Measurements from ENCODE around the gene ARHGEF12. TPM values are rescaled to one million over a fixed set of nuclear protein-coding genes. Genes with fewer than 3 reads are reported as not detected.

The ARHGEF12 gene
- total and polyA plus RNA-seq, 2 donors, result 33.7 to 167 TPM

DNA sequence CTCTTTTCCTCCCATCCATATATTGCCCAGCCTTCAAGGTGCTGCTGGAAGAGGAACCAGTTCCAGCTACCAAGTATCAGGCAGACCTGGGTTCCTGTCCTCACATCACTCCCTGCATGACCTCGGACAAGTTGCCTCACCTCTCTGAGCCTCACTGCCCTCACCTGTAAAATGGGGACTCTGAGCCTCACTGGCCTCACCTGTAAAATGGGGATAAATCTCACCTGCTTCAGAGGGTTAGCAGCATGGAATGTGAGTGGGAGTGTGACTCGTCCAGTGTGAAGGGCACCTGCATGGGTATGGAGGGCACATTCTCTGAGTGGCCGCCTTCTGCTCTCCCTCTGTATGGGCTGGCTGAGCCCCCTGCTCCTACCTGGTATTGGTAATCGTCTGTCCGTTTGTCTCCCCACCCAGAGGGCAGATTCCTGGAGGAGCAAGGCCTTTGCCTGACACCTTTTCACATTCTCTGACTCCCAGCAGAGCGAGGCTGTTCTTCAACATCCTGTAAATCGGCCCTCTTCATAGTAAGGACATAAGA is 179.0 kb downstream of the ARHGEF12 start:
- WGBS, result 92% methylated on average over 7 of the region's 7 CpGs
- Histone ChIP-seq H3K4me1 (ENCODE audit: insufficient read depth) (no peaks in the 10 kb centered on the region), H3K36me3 (ENCODE audit: insufficient read depth) (no peaks in the 10 kb centered on the region), H3K4me3 (ENCODE audit: low read depth, low read length) (no peak overlapping the region), H3K27ac (ENCODE audit: low read depth) (no peak overlapping the region)
- DNase-seq (ENCODE audit: extremely low spot score), result no peak

DNA sequence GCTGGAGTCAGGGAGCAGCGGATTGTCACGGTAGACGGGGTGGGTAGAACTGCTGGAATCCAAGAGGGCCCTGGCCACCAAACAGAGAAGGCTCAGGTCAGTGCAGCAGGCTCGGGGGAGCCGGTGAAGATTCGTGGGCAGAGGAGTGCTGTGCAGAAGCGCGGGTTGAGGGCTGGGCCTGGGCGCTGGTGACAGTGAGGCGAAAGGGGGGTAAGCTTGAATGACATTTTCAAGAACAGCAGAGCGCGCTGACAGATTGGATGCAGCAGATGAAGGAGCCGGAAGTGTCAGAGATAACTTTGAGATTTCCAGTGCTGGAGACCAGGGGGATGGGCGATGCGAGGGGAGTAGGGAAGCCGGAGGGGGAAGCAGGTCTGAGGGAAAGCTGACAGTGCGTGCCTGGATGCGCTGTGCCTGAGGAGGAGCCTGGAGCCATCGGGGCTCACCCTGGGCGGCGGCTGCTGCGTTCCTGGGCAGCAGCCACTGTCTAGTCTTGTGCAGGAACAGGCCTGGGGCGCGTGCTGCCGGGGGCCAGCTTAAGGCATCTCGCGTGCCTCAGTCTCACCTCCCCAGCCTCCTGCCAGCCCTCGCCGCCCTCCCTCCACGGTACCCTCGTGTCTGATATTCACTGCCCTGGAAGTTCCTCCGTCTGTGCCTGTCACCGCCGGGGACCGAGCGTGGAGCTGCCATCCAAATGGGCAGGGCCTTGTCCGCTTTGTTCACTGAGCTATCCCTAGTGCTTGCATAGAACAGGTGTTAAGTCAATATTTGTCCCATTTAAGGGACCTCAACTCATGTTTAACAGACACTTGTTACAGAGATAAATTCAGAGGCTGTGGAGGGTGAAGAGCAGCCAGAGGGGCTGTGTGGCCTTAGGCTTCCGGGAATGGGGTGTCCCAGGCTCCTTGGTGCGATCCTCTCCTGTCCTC is 180.5 kb downstream of the ARHGEF12 start:
- H3K27ac ChIP-seq (ENCODE audit: low read depth), result no peak overlapping the region

DNA sequence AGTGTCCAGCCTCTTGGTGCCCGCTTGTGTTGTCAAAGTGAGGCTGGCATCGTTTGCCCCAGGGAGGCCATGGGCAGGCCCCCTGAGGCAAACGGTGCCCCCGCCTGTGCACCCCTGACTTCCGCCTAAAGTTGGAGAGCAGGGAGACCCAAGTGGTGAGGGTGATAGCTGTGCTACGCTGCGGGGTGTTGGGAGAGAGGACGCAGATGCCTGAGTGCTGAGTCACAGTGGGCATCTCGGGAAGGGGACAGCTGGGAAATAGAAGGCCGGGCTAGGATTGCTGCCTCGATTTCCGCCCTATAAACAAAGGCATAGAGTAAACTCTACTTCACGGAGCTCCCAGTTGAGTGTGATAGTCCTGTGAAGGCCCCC is 181.2 kb downstream of the ARHGEF12 start:
- H3K4me3 ChIP-seq (ENCODE audit: low read depth, low read length), result no peak overlapping the region

More for the DNA sequence above, 180.5 kb downstream of the ARHGEF12 start:
- DNase-seq (ENCODE audit: extremely low spot score), result no peak
- 52% methylated on average over 39 of the region's 39 CpGs for WGBS
- no peaks in the 10 kb centered on the region for H3K36me3 ChIP-seq (ENCODE audit: insufficient read depth)
- no peaks in the 10 kb centered on the region for H3K4me1 ChIP-seq (ENCODE audit: insufficient read depth)
- H3K4me3 ChIP-seq (ENCODE audit: low read depth, low read length), result no peak overlapping the region

DNA sequence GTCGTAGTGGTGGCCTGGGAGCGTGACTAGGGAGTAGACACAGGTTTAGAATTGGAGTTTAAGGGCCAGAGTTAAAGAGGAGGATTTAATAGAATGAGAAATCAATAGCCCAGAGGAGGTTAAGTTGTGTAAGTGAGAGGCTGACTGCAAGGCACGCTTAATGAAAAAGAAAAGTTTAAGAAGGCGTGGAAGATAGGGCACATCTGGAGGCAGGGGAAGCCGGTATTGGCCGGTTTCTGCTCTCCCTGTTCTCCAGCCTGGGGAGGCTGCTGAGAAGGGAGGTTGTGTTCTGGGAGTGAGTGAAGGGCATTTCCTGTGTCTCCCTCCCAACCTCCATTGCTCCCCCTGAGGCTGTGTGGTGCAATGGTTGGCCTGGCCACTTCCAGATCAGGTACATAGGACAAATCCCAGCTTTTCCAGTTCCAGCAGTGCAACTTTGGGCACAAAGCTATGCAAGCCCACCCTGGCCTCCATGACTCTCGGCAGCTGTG is 181.6 kb downstream of the ARHGEF12 start:
- no peak overlapping the region for H3K27ac ChIP-seq (ENCODE audit: low read depth)

More for the DNA sequence above, 181.2 kb downstream of the ARHGEF12 start:
- Histone ChIP-seq H3K27ac (ENCODE audit: low read depth) (no peak overlapping the region), H3K4me1 (ENCODE audit: insufficient read depth) (no peaks in the 10 kb centered on the region), H3K36me3 (ENCODE audit: insufficient read depth) (no peaks in the 10 kb centered on the region)
- DNase-seq (ENCODE audit: extremely low spot score), result no peak
- 46% methylated on average over 13 of the region's 13 CpGs for WGBS

DNA sequence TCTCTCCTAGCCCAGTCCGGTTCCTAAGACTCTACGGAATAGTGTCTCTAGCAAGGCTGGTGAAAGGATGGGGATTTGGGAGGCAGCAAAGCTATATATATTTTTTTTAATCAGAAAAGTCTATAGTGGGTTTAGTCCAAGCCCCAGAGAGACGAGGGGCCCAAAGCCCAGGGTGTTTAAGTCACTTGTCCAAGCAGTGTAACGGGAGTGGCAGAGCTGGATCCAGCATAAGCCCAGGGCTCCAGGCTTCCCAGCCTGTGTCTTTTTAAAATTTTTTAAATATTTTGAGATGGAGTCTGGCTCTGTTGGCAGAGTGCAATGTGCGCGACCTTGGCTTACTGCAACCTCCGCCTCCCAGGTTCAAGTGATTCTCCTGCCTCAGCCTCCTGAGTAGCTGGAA is 182.1 kb downstream of the ARHGEF12 start:
- H3K36me3 ChIP-seq (ENCODE audit: insufficient read depth), result no peaks in the 10 kb centered on the region
- whole genome bisulfite sequencing, result 95% methylated on average over 7 of the region's 7 CpGs
- no peak for DNase-seq (ENCODE audit: extremely low spot score)
- H3K27ac ChIP-seq (ENCODE audit: low read depth), result no peak overlapping the region
- no peaks in the 10 kb centered on the region for H3K4me1 ChIP-seq (ENCODE audit: insufficient read depth)
- no peak overlapping the region for H3K4me3 ChIP-seq (ENCODE audit: low read depth, low read length)

More for the DNA sequence above, 181.6 kb downstream of the ARHGEF12 start:
- H3K36me3 ChIP-seq (ENCODE audit: insufficient read depth), result no peaks in the 10 kb centered on the region
- no peak for DNase-seq (ENCODE audit: extremely low spot score)
- H3K4me3 ChIP-seq (ENCODE audit: low read depth, low read length), result no peak overlapping the region
- no peaks in the 10 kb centered on the region for H3K4me1 ChIP-seq (ENCODE audit: insufficient read depth)
- WGBS, result 68% methylated on average over 7 of the region's 7 CpGs

DNA sequence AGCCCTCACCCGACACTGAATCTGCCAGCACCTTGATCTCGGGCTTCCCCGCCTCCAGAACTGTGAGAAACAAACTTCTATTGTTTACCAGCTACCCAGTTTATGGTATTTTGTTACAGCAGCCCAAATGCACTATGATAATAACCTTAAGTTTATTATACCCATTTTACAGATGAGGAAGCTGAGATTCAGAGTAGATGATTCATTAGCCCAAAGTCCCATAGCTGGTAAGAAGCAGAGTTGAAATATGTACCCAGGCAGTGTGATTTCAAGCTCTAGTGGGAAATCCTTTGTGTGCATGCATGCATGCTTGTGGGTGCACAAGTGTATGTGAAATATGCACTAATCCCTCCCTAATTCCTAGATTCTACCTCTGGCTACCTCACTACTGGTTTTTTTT is 183.3 kb downstream of the ARHGEF12 start:
- Histone ChIP-seq H3K4me3 (ENCODE audit: low read depth, low read length) (no peak overlapping the region), H3K36me3 (ENCODE audit: insufficient read depth) (no peaks in the 10 kb centered on the region), H3K27ac (ENCODE audit: low read depth) (no peak overlapping the region), H3K4me1 (ENCODE audit: insufficient read depth) (no peaks in the 10 kb centered on the region)
- 98% methylated on average over 3 of the region's 3 CpGs for WGBS
- DNase-seq (ENCODE audit: extremely low spot score), result no peak

DNA sequence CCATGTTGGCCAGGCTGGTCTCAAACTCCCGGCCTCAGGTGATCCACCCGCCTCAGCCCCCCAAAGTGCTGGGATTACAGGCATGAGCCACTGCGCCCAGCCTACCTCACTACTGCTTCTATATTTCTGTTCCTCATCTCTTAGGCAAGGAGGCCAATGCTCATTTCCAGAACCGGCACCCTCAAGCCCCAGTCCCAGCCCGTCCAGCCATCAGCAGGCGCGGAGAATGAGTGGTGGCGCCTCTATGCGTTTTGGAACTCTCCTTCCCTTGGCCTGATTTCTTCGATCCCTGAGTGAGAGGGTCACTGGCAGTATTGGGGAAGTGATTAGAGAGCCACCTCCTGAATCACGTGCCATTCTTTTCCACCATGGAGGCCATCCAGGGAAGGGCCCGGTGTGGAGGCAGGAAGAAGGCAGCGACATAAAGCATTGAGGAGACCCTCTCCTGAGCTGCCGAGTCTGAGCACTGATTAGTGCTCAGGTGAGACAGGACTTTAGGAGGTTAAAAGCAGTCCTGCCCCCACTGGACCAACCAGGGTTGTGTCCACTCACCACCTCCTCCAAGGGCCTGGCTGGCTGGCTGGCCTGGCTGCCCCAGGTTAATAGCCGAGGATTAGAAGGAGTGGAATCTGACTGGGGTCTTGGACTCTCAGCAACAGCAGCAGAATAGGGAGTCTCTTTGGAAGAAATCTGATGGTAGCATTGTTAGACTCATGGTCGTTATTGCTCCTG is 184.0 kb downstream of the ARHGEF12 start:
- WGBS, result 94% methylated on average over 16 of the region's 16 CpGs
- no peak for DNase-seq (ENCODE audit: extremely low spot score)

DNA sequence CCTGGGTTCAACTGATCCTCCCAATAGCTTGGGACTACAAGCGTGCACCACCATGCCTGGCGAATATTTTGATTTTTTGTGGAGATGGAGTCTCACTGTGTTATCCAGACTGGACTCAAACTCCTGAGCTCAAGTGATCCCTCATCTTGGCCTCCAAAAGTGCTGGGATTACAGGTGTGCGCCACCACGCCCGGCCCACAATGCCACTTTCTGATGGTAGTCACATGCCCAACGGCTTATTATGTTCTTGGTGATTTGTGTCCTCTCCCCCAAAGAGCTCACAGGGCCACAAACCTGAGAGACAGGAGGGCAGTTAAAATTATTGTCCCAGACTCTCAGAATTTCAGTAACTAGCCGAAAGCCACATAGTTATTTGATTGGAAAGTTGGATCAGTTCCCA is 185.0 kb downstream of the ARHGEF12 start:
- H3K4me3 ChIP-seq (ENCODE audit: low read depth, low read length), result no peak overlapping the region
- WGBS, result 96% methylated on average over 7 of the region's 7 CpGs
- DNase-seq (ENCODE audit: extremely low spot score), result no peak
- H3K36me3 ChIP-seq (ENCODE audit: insufficient read depth), result no peaks in the 10 kb centered on the region
- no peak overlapping the region for H3K27ac ChIP-seq (ENCODE audit: low read depth)
- no peaks in the 10 kb centered on the region for H3K4me1 ChIP-seq (ENCODE audit: insufficient read depth)

More for the DNA sequence above, 184.0 kb downstream of the ARHGEF12 start:
- Histone ChIP-seq H3K27ac (ENCODE audit: low read depth) (no peak overlapping the region), H3K4me3 (ENCODE audit: low read depth, low read length) (no peak overlapping the region), H3K4me1 (ENCODE audit: insufficient read depth) (no peaks in the 10 kb centered on the region), H3K36me3 (ENCODE audit: insufficient read depth) (no peaks in the 10 kb centered on the region)

DNA sequence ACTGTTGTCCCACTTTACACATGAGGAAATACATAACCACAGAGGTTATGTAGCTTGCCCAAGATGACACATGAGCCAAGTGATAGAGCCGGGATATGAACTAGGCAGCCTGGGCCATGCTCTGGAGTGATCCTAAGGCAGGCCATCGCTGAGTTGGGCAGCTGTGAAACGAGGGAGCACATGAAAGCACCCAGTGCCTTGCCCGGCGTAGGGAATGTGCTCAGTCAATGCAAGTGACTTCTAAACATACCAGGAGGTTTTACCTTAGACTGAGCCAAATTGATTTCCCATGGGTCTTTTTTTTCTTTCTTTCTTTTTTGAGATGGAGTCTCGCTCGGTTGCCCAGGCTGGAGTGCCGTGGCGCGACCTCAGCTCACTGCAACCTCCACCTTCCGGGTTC is 185.8 kb downstream of the ARHGEF12 start:
- DNase-seq (ENCODE audit: extremely low spot score), result no peak
- no peak overlapping the region for H3K27ac ChIP-seq (ENCODE audit: low read depth)
- WGBS, result 96% methylated on average over 11 of the region's 11 CpGs
- no peaks in the 10 kb centered on the region for H3K36me3 ChIP-seq (ENCODE audit: insufficient read depth)
- no peaks in the 10 kb centered on the region for H3K4me1 ChIP-seq (ENCODE audit: insufficient read depth)
- H3K4me3 ChIP-seq (ENCODE audit: low read depth, low read length), result no peak overlapping the region

DNA sequence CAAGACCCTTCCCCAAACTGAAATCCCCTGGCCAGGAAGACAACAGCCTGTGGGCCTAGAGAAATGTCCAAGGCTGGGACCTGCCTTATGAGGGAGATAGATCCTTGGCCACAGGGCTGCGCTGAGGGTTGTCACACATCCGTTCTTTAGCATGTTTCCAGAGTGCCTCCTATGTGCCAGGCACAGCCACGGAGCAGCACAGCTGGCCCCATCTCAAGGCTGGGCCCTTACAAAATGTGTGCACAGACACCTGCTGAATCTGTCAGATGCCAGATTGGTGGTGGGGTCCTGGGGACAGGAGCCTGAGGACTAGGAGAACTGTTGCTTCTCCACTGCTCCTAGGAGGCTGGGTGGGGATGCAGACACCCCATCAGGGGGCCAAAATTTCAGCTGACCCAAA is 186.5 kb downstream of the ARHGEF12 start:
- 84% methylated on average over 3 of the region's 3 CpGs for WGBS
- H3K4me1 ChIP-seq (ENCODE audit: insufficient read depth), result no peaks in the 10 kb centered on the region
- H3K27ac ChIP-seq (ENCODE audit: low read depth), result no peak overlapping the region
- no peaks in the 10 kb centered on the region for H3K36me3 ChIP-seq (ENCODE audit: insufficient read depth)
- no peak overlapping the region for H3K4me3 ChIP-seq (ENCODE audit: low read depth, low read length)
- no peak for DNase-seq (ENCODE audit: extremely low spot score)

DNA sequence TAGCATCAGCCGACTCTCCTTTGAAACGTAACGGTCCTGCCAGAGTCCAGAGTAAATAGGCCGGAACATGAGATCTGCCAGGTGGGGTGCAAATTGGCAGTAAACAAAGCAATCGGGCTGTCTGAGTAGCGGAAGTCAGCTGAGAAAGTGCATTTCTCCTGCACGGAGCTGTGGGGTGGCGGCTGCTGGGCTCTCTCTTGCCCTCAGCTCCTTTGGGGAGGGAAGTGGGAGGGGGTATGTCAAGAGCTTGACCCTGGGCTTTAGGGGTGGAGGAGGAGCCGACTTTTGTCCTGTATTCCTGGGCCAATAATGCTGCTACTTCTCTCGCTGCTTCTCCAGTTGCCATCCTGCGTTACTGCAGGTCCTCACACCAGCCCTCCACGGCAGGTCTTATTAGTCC is 187.0 kb downstream of the ARHGEF12 start:
- 49% methylated on average over 12 of the region's 12 CpGs for WGBS
- DNase-seq (ENCODE audit: extremely low spot score), result no peak
- no peak overlapping the region for H3K4me3 ChIP-seq (ENCODE audit: low read depth, low read length)
- H3K4me1 ChIP-seq (ENCODE audit: insufficient read depth), result no peaks in the 10 kb centered on the region
- H3K36me3 ChIP-seq (ENCODE audit: insufficient read depth), result no peaks in the 10 kb centered on the region
- no peak overlapping the region for H3K27ac ChIP-seq (ENCODE audit: low read depth)

DNA sequence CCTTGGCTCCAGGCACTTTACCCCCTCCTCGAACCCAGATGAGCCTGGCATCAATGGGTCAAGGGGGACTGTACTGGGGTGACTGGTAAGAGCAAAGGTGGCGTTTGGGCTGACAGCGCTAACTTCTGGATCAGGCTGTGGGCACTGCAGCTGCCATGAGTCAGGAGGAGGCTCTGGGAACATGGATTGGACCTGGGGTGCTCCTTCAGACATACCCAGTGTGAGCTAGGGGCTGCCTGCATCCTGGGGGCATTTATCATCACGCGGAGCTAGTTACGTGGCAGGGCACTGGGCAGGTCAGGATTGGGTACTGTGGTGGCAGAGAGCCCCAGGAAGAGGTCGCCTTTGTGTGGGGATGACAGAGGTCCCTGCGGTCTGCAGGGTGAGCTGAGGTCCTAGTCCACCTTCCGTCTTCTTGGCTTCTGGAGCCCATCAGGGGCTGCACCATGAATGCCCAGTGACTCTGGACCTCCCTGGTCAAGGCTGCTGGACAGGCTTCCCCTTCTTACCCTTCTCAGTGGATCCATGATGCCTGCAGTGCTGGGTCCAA is 188.4 kb downstream of the ARHGEF12 start:
- 96% methylated on average over 9 of the region's 9 CpGs for WGBS
- H3K4me3 ChIP-seq (ENCODE audit: low read depth, low read length), result no peak overlapping the region

More for the DNA sequence above, 188.4 kb downstream of the ARHGEF12 start:
- no peaks in the 10 kb centered on the region for H3K4me1 ChIP-seq (ENCODE audit: insufficient read depth)
- no peak overlapping the region for H3K27ac ChIP-seq (ENCODE audit: low read depth)
- H3K36me3 ChIP-seq (ENCODE audit: insufficient read depth), result no peaks in the 10 kb centered on the region
- no peak for DNase-seq (ENCODE audit: extremely low spot score)

All from urinary bladder (tissue), 4 donors.